ENCODE measurements around the gene GRM7.
"Not testable (repeated sequence)": the region's sequence is repeated elsewhere in the genome, so short reads cannot be mapped to it uniquely, and the experiment has no call there.

The GRM7 gene

DNA sequence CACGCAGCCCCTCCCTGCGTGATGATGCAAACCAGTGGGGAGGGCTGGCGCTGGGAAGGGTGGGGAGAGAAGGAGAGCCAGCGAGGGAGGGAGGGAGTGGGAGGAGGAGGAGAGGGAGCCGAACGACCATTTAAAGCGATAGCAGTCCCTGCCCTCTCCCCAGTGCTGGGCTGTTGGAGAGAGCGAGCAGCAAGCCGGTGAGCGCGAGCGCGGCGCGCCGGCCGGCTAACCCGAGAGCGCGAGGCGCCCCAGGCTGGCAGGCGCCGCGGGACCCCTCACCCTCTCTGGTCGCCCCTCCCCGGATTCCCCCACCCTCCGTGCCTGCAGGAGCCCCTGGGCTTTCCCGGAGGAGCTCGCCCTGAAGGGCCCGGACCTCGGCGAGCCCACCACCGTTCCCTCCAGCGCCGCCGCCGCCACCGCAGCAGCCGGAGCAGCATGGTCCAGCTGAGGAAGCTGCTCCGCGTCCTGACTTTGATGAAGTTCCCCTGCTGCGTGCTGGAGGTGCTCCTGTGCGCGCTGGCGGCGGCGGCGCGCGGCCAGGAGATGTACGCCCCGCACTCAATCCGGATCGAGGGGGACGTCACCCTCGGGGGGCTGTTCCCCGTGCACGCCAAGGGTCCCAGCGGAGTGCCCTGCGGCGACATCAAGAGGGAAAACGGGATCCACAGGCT, at the start of gene GRM7:
TSS of gene GRM7 (plus strand) at position 162 of the 671 bp plus-strand sequence.
- peak; percentile 35 for DNase-seq

GRCh38 chr3:6821411-6821810, 39.5 kb upstream of the GRM7 start:
- no peak for DNase-seq

GRCh38 chr3:6825524-6825923, 35.4 kb upstream of the GRM7 start:
- DNase-seq, result no peak

DNA sequence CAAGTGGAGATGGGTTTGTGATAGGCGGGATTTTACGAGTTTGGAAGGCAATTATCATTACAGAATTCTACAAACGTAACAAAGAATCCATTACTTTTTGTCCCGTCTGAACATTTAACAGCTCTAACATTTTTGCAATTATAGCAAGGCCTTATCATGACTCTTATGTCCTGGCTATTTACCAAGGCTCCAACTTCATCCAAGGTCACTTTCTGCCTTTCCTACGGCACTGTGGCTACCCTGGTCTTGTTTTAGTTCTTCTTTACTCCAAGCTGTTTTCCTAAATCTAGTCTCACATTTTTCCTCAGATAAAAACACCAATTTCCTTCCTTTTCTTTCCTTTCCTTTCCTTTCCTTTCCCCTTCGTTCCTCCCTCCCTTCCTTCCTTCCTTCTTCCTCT, 33.5 kb upstream of the GRM7 start:
- no peak for DNase-seq

- DNase-seq, result no peak
Observed at GRCh38 chr3:6844723-6845122, 16.2 kb upstream of the GRM7 start.

GRCh38 chr3:6854184-6854583, 6.7 kb upstream of the GRM7 start:
- no peak for DNase-seq

GRCh38 chr3:6857510-6857909, 3.4 kb upstream of the GRM7 start:
- no peak for DNase-seq

DNA sequence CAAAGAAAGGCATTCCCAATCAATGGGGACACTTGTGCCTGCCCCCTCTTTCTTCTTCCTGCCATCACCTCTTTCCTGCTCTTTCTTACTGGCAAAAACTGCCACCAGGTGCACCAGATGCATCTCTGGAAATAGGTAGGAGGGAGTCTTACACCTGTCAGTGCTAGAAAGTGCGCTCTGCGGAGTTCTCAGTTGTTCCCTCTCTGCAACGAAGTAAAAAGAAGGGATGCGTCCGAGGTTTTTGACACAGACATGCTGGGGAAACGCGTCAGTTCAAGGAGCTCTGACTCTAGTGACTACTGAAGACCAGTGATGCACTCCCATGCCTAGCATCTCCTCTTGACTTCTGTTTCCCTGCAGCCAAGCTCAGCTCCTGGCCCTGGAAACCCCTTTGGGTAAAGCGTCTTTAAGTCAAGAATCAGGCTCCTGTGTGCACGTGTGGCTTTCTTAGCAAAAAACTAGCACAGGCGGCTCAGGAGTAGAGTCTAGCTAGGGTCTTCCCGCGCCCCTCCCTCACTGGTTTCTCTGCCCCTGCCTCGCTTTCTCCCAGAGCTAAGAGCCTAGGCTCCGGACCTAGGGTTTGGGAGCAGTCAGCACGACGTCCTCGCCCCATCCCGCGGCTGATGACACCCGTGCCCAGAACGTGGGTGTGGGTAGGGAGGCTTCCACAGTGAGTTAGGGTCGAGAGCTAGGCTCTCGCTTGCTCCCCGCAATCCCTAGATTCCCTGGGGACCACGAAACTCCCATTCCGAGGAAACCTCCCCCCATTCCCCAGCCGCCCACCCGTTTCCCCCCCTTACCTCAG, 564 bp upstream of the GRM7 start:
- DNase-seq, result no peak

- no peak for DNase-seq
Observed at GRCh38 chr3:6861625-6862000, 698 bp downstream of the GRM7 start.

DNA sequence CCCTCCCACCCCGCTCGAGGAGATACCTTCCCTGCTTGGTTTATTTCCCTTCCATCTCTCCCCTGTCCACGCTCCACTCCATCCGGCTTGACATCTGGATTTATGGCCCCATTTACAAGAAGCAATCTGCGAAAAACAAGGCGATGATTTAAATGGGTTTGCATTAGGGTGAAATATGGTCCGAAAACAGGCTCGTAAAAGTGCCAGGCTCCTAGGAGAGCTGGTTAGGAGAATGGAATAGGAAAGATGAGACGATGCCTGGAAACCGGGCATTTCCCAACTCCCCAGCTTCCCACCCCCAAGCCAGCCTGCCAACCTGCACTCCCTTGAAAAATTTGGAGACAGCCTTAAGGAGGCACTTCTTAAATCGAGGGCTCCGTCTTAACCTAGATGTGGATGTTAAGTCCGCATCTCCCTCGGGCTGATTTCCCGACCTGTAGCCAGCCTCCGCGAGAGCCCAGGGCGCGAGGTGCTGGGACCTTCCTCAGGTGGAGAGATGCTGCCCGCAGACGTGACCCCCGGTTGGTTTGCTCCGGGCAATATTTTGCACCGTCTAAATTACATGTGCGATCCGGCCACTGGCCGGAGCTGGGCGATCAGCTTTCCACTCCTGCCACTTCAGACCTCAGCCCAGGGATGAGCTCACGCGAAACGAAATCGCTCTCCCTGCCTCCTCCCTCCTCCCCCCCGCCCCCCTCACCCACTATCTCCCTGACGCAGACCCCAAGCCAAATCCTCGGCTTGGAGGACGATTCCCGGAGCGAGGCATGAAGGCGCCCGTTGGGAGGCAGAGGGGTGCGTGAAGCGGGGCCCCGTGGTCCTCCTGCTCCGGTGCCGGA, 1.3 kb downstream of the GRM7 start:
- no peak for DNase-seq

DNA sequence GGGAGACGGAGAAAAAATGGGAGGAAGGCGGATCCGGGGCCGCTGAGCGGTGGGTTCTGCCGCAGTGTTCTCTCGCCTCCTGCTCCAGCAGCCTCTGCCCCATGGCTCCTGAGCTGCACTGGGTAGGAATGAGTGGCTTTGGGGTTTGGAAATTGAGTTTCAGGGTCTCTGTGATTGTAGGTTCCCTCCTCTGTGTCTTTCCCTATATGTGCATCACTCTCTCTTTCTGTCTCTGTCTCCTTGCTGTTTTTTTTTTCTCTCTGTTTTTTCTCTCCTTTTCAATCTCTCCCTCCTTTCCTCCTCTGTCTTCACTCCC, 1.9 kb downstream of the GRM7 start:
- DNase-seq, result no peak

DNA sequence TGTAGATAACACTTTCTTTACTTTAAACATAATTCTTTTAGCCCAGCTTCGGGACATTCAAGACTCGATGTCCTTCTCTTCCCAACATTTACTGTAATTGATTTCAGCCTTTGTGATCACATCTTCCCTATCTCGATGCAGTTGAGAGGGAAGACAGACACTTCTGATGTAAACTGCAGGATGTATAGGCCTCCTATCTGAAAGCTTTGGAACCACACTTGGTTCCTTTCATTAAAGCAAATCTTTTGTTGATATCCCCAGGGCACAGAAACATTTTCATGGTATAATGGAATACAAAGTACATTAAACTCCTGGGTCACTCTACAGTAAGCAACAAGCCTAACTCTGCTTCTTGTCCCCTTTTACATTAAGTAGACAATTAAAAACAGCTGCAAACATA, 6.4 kb downstream of the GRM7 start:
- no peak for DNase-seq

- DNase-seq, result no peak
Observed at GRCh38 chr3:6878731-6879130, 17.8 kb downstream of the GRM7 start.

GRCh38 chr3:6912240-6912639, 51.3 kb downstream of the GRM7 start:
- DNase-seq, result no peak

DNA sequence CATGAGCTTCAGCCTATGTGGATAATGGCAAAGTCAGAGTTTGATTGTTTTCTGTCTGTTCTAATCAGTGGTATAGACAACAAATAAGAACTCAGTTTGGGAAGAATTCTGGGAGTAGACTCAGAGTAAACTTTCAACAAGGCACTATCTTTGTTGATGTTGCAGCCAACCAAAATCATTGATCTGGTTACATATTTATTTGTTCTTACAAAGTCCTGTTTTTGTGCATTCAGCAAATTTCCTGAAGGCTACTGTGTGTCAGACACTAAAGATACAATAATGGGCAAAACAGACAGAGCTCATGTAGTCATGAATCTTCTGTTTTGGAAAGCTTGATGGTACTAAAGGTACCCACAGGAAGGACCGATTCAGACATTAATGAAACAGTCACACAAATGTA, 55.0 kb downstream of the GRM7 start:
- DNase-seq, result no peak

DNA sequence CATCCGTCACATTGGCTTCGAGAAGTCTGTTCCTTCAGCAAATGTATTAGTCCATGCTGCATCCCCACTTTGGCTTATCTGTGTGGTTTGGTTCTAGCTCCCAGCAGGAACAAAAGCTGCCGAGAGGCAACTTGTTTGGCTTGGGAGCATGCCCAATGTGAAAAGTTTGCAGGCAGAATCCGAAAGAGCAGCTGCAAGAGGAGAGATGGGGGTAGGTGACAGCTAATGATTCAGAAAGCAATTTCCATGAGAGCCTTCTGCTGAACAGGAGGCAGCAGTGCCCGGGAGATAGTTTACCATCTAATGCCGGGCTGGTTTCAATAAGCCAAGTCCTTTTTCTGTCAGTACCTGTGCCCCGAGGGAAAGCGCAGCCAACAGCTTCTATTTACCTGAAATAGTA, 60.2 kb downstream of the GRM7 start:
- DNase-seq, result no peak

DNA sequence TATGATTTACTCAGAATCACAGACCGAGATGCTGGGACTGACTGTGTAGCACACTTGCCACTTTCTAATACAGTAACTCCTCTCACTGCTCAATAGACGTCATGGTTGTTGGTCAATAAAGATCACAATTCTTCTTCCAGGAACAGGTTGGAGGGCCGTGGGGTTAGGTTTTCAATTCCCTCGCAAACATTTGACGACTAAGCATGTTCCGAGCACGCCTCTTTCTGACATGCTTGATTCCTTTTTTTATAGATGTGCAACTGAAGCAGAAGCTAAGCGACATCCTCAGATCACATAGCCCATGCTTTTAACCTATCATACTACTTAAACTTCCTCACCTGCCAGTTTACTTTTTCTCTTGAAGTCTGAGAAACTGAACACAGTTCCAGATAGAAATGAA, 61.0 kb downstream of the GRM7 start:
- DNase-seq, result no peak

DNA sequence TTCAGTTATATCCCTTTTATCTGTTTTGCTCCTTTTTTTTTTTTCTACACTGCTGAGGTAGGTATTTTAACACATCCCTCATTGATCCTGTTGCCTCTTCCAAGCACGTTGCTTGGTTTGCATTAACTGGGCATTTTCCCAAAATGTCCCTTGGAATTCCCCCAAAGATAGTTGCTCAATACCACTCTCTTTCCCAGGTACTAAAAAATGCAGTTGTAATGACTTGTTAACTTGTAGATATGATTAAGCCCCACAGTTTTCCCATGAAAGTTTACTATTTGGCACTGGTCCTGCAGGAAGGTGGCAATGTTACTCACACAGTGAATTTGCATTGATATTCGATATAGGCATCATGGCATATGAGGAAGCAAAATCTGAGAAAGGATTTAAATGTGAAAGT, 67.1 kb downstream of the GRM7 start:
- no peak for DNase-seq

DNA sequence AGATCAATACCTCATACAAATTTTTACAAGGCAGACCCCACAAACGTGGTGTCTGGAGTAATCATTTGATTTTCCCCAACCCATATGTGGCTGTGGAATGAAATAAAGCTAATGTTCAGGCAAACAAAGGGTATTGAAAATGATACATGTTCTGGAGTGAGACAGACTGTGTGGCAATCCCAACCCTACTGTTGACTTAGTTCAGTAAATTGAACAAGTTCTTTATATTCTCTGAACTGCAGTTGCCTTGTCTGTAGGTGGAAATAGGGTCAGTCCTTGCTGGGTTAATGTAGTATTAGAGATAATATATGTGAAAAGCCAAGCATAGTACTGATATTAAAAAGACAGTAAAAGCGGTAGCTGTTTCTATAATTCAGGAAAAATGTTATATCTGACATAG, 69.0 kb downstream of the GRM7 start:
- no peak for DNase-seq

GRCh38 chr3:6935418-6935817, 74.5 kb downstream of the GRM7 start:
- not testable (repeated sequence) for DNase-seq

- DNase-seq, result no peak
Observed at GRCh38 chr3:6935970-6936369, 75.1 kb downstream of the GRM7 start.

DNA sequence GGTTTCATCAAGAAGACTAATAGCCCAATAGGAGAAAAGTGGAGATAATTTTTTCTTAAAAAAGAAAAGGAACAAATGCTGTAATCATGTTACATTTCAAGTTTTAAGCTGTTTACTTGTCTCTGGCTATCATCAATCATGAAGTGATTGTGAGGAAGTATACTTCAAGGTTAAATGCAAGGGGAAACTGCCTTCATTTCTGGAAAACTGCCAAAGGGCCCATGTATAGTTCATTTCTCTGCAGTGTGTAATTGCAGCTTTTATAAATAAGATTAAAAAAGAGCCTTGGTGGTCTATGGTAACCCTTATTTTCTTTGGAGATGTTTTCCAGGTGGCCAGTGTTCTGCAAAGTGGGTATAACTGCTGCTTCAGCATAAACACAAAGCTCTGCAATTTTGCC, 101.9 kb downstream of the GRM7 start:
- peak; percentile 13 for DNase-seq

- no peak for DNase-seq
Observed at GRCh38 chr3:6965881-6966280, 105.0 kb downstream of the GRM7 start.

- DNase-seq, result no peak
Observed at GRCh38 chr3:6971933-6972332, 111.0 kb downstream of the GRM7 start.
